MV-4-11 (cell line): ENCODE measurements around the gene TMEM139.
"Not testable (repeated sequence)": the region's sequence is repeated elsewhere in the genome, so short reads cannot be mapped to it uniquely, and the experiment has no call there.

Experiments
- DNase-seq: peaks from one replicate; lab custom pipeline; 2025; lab: John Stamatoyannopoulos, UW

TMEM139 gene

DNA sequence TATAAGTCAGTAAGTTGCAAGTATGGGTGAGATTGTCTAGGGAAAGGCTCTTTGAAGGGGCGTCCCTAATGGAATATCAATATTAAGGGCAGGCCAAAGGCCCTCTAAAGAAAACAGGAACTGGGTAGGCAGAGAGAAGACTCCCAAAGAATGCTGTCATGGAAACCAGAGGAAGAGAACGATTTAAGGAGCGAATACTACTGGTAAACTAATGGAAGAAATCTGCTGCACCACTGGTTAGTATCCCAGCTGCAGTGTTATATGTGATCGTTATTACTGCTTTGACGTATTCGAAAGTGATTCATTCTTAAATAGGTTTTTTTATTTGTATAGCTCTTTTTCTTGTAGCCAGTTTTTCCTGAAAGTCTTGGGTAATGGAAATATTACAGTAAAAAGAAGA is 4.7 kb downstream of the TMEM139 start:
- DNase-seq = peak; percentile 60

DNA sequence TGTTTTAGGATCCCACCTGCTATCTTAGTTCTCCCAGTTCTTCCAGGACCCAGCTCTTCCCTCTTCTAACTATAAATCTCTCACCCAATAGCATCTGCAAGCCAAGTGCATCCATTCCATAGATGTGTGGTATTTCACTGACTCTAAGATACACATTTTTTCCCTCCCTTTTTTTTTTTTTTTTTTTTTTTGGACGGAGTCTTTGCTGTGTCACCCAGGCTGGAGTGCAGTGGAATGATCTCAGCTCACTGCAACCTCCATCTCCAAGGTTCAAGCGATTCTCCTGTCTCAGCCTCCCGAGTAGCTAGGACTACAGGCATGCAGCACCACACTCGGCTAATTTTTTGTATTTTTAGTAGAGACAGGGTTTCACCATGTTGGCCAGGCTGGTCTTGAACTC is 5.1 kb downstream of the TMEM139 start:
- not testable (repeated sequence) for DNase-seq

DNA sequence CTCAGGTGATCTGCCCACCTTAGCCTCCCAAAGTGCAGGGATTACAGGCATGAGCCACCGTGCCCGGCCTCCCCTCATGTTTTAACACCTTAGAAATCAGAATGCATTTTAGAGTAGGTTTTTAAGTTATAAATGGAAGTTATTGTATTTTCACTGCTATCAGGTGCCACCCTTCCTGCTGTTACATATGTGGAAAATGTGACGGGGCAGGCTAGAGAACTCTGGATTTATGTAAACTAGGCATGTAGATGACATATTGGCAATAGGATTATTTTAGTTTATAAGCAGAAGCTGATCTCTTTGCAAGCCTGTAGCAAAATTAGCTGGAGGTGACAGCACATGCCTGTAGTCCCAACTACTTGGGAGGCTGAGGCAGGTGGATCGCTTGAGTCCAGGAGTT is 5.5 kb downstream of the TMEM139 start:
- no peak for DNase-seq

DNA sequence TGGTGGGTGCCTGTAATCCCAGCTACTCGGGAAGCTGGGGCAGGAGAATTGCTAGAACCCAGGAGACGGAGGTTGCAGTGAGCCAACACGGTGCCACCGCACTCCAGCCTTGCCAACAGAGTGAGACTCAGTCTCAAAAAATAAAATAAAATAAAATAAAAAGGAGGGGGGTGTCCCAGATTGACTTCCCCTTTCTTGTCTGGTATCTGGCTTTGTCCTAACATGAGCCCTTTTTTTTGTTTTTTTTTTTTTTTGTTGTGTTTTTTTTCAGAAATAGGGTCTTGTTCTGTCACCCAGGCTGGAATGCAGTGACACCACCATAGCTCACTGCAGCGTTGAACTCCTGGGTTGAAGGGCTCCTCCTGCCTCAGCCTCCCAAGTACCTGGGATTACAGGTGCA is 8.1 kb downstream of the TMEM139 start:
- DNase-seq = no peak

DNA sequence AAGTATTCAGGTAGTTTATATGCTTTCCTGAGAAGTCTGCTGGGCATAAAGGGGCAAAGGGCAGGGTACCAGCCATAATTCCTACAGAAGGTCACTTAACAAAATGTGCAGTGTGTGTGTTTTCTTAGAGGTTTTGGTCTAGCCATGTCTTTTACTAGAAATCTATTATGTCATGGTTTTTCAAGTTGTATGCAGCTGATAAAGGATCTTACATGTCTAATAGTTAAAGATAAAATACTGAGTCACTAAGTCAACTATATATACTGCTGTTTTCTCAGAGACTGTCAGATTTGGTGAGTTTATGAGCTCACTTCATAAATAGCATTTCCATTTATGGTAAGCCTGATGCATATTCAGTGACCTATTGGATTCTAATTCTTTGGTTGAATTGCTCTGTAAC is 11.1 kb downstream of the TMEM139 start:
- no peak for DNase-seq

DNA sequence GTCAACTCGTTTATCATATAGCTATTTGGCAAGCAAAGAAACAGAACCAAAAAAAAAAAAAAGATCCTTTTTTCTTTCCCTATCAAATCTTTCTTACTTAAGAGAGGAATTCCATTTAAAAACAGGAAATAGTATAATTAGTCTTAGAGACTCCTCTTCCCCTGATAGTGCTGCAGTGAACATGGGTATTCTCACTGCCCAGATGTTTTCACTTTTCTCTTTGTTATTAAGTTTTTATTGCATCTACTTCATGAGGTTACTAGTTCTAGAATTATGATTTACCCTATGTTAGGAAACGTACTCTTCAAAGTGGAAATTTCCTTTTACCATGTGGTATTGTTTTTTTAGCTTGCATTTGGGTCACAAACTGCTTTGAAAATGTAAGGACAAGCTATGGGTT is 11.9 kb downstream of the TMEM139 start:
- no peak for DNase-seq

DNA sequence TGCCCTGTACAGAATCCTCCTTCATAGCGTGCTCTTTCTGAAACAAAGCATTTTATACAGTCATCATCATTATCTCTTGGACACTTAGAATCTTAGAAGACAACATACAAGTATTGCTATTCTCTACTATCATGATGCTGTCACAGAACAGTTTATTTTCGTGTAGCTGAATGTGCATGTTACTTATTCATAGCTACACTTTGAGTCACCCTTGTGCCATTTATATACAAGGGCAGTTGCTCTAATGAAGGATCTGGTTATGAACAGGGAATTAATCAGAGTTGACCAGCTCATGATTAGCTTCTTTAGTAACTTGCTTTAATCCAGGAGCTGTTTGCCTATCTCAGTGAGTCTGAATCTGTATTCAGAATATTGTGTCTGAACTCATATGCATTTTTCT is 14.6 kb downstream of the TMEM139 start:
- DNase-seq = no peak

DNA sequence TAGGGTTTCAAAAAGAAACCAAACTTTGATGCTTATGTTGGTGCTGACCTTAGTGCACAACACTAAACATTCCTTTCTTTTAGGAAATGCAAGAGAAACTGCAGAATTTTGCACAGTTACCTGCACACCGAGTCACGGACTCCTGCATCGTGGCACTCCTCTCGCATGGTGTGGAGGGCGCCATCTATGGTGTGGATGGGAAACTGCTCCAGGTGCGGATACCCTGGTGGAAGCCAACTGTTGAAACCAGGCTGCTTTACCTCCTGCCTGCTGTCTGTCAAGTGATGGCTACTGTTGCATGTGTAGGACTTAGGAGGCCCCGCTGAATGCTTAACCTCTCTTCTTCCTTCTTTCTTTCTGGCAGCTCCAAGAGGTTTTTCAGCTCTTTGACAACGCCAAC is 15.1 kb downstream of the TMEM139 start:
- DNase-seq = no peak

DNA sequence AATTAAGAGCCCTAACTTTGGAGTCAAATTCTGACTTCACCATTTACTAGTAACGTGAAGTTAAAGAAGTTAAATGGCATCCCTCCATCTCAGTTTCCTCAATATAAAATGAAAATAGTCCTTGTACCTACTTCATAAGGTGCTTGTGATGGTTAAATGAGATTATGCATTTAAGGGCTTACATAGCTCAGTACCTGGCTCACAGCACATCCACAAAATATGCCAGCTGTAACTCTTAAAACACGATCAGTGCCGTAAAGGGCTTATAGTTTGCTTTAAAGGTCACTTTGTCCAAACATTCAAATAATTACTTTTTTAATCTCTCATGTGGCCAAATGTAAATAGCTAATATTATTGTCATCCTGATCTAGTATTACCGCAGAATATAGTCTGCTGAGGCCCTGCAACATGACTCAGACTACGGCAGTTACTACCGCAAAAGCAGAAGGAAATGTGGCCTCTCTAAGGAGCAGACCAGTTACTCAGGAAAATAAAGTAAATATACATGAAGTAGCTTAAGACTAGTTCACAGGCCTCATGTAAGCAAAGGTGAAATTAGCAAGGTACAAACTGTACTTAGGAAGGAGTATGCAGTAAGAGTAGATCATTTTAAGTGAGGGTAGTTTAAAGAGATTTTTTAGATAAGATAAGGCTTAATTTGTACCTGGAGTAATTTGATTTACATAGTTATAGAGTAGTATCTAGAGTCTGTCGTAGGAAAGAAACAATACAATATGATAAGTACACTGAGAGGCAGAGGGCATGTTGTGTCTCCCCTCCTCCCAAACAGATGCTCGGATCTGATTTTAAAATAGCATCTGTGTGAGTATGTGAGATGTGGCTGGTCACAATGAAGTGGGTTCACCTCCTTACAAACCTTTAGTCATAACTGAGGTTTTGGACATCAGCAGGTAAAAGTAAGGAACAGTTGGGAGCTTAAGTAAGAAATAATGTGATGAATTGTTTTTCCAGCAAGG is 16.5 kb downstream of the TMEM139 start:
- DNase-seq = peak; percentile 87

DNA sequence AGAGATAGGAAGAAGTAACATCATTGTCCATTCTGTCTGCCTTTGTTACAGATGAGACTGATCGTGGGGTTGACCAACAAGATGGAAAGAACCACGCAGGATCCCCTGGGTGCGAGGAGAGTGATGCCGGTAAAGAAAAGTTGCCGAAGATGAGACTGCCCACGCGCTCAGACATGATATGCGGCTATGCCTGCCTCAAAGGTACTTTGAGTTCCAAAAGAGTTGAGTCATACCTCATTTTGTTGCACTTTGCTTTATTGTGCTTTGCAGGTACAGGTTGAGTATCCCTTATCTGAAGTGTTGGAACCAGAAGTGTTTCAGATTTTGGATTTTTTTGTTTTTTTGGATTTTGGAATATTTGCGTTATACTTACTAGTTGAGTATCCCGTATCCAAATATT is 19.0 kb downstream of the TMEM139 start:
- DNase-seq = no peak

DNA sequence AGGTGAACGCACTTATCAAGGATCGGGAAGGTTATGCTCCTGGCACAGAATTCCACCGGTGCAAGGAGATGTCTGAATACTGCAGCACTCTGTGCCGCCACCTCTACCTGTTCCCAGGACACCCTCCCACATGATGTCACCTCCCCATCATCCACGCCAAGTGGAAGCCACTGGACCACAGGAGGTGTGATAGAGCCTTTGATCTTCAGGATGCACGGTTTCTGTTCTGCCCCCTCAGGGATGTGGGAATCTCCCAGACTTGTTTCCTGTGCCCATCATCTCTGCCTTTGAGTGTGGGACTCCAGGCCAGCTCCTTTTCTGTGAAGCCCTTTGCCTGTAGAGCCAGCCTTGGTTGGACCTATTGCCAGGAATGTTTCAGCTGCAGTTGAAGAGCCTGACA is 20.2 kb downstream of the TMEM139 start:
- no peak for DNase-seq

DNA sequence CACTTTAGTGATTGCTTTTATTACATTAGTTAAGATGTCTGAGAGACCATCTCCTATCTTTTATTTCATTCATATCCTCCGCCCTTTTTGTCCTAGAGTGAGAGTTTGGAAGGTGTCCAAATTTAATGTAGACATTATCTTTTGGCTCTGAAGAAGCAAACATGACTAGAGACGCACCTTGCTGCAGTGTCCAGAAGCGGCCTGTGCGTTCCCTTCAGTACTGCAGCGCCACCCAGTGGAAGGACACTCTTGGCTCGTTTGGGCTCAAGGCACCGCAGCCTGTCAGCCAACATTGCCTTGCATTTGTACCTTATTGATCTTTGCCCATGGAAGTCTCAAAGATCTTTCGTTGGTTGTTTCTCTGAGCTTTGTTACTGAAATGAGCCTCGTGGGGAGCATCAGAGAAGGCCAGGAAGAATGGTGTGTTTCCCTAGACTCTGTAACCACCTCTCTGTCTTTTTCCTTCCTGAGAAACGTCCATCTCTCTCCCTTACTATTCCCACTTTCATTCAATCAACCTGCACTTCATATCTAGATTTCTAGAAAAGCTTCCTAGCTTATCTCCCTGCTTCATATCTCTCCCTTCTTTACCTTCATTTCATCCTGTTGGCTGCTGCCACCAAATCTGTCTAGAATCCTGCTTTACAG is 20.8 kb downstream of the TMEM139 start:
- peak; percentile 43 for DNase-seq

DNA sequence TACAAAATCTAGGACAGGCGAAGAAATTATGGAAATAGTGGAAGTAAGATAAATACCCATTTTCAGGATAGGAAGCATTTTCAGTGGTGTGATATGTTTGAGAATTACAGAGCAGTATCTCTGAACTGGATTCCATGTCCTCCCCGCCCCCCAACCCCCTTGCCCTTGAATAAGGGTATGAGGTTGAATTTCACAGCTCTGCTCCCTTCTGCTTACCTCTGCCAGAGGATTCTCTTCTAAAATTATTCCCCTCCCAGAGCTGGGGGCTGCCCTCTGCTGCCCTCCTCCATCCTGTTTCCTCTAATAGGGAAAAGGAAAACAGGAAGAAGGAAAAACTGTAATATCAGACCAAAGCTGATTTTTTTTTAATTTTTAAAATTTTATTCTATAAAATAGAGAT is 23.9 kb downstream of the TMEM139 start:
- no peak for DNase-seq

DNA sequence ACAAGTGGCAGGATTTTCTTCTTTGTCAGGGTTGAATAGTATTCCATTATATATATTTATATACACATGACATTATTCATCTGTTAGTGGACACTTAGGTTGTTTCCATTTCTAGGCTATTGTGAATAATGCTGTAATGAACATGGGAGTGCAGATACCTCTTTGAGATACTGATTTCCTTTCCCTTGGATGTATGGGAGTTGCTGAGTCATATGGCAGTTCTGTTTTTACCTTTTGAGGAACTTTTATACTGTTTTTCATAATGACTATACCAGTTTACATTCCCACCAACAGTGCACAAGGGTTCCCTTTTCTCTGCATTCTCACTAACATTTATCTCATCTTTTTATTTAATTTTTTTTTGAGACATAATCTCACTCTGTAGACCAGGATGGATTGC is 29.4 kb downstream of the TMEM139 start:
- DNase-seq = peak; percentile 10

DNA sequence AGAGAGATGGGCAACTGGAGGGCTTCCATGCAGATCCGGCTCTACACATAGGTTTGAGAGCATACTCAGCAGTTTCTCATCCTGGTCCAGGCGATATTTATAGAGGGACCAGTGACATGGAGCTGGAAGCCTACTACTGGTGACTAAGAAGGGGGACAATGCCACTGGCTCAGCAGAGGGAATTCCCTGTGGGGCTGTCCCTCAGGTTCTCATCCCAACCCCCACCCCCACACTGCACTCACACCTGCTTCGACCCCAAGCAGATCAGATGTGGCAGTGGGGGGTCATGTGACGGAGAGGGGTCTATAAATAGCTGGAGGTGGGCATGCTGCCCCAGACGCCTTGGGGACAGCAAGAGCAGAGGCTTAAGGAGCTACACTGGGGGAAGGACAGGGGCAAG is 31.0 kb downstream of the TMEM139 start, which contains the start of gene CLCN1:
CLCN1 (plus strand) TSS at position 336 of the 400 bp plus-strand sequence. CDS start 102 bp downstream, outside the sequence.
- no peak for DNase-seq

DNA sequence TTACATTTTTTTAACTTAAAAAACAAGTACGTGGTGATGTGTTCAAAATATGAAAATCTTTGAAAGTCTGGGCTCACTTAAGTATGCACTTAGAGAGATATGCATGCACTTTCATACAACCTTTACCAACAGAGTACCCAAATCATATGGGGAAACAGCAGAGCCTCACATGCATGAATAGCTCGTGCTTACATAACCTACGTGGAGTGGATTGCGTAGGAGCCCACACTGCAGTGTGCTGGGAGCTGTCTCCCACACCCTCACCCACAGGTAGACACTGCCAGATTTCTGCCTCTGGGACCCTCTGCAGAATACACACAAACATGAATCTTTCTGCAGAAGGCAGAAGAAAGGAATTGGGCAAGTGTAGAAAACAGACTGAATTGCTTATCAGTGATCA is 31.7 kb downstream of the TMEM139 start:
- DNase-seq = no peak

DNA sequence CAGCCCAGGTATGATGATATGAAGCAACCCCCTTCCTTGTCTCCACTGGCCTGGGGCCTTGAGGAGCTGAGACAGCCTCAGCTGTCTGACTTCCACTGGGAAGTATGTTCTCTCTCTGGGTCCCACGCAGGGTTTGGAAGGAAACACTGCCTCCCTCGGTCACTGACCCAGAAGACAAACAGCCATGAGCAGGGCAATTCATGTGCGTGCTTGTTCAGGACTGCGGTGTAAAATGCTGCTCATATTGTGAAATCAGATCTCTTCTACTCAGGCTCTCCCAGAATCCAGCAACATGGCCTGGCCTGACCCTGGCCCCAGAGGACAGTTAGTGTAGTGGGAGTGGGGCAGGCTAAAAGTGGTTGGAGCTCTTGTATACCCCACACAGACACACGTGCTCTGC is 33.9 kb downstream of the TMEM139 start:
- DNase-seq = peak; percentile 73

DNA sequence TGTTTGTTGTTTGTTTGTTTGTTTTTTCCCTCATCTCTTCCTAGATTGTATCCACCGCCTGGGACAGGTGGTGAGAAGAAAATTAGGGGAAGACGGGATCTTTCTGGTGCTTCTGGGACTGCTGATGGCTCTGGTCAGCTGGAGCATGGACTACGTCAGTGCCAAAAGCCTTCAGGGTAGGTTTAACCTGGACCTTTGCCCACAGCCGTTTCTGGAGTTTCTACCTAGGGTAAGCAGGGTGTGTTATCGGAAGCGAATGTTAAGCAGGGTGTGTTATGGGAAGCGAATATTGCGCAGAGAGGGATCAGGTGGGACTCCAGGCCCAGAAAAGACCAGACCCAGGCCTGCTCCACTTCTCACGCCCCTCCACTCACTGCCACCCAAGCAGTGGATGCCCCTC is 35.9 kb downstream of the TMEM139 start:
- DNase-seq = no peak

DNA sequence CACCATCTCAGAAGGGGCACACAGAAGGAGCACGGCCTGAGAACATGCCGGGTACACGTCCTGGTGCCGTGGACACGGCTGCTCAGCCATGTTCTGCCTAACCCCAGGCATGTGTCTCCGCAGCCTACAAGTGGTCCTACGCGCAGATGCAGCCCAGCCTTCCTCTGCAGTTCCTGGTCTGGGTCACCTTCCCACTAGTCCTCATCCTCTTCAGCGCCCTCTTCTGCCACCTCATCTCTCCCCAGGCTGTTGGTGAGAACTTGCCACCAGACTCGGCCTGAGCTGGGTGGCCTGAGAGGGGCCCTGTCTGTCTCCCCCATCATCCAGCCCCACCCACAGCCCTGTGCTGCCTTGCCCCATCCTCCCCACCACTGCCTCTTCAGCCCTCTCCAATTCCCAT is 36.5 kb downstream of the TMEM139 start:
- no peak for DNase-seq

DNA sequence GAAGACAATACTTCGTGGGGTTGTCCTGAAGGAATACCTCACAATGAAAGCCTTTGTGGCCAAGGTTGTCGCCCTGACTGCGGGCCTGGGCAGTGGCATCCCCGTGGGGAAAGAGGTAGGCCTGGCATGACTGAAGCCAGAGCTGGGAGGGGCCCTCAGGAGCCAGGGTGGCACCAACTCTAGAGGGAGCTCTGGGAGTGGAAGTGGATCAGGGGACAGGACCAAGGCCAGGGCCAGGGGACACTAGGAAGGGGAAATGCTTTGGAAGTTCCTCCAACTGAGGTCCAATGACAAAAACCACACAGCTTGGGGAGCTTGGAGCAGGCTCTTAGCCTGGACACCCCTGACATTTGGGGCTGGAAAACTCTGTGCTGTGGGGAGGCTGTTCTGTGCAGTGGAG is 37.0 kb downstream of the TMEM139 start:
- peak; percentile 42 for DNase-seq

DNA sequence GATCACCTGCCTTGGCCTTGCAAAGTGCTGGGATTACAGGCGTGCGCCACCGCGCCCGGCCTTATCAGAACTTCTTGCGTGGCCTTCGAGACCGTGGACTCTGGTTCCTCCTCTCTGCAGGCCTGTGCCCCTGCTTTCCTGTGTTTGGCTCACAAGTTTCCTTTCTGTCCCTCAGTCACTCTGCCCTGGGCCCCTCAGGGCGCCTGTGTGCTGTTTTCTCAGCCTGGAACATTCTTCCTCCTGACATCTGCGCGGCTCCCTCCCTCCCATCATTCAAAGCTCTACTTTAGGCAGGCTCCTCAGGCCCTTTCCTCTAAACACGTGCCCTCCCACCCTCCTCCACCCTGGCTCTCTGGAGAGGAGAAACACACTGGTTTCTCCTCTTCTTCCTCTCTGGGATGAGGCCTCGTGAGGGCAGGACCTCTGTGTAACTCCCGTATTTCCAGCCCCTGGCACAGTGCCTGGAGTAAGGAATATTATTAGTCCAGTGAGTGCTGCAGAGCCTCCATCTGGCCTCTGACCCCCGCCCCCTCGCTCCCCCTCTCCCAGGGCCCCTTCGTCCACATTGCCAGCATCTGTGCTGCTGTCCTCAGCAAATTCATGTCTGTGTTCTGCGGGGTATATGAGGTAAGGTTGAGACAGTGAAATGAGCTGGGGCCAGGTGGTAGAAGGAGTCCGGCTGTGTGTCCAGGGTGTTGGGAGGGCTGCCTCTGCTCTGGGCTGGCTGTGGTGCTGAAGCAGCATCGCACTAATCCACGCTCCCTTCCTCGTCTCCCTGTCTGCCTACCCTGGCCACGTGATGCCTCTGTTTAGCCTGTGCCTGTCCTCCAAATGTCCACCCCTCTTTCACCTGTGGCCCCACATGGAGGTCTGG is 38.2 kb downstream of the TMEM139 start:
- DNase-seq = peak; percentile 39

DNA sequence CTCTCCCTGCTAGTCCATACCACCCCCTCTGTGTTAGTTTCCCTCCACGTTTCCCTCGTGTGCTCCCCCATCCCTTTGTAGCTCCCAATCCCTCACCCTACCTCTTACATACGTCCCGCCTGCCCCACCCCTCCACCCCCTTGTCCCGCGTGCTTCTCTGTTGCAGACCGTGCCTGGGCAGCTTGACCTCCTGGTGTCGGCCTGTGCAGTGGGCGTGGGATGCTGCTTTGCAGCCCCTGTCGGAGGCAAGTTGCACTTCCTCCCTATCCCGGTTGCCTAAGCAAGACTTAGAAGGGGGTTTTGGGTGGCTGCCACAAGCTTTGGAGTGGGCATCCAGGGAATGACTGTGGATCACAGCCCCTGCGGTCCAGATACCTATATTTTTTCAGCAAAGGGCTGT is 38.9 kb downstream of the TMEM139 start:
- DNase-seq = peak; percentile 9
